Measurements from ENCODE around the gene KCNK3. TPM values are rescaled to one million over a fixed set of nuclear protein-coding genes. Genes with fewer than 3 reads are reported as not detected.
"Not testable (repeated sequence)": the region's sequence is repeated elsewhere in the genome, so short reads cannot be mapped to it uniquely, and the experiment has no call there.

Gene KCNK3
- total RNA-seq = 0.70 TPM
- long read RNA-seq, full-length matches to known transcripts = 1 of 2 reads
- long read RNA-seq, partial matches to known transcripts = 0 of 2 reads
- long read RNA-seq, other reads (novel, unspliced or antisense) = 1 of 2 reads

DNA sequence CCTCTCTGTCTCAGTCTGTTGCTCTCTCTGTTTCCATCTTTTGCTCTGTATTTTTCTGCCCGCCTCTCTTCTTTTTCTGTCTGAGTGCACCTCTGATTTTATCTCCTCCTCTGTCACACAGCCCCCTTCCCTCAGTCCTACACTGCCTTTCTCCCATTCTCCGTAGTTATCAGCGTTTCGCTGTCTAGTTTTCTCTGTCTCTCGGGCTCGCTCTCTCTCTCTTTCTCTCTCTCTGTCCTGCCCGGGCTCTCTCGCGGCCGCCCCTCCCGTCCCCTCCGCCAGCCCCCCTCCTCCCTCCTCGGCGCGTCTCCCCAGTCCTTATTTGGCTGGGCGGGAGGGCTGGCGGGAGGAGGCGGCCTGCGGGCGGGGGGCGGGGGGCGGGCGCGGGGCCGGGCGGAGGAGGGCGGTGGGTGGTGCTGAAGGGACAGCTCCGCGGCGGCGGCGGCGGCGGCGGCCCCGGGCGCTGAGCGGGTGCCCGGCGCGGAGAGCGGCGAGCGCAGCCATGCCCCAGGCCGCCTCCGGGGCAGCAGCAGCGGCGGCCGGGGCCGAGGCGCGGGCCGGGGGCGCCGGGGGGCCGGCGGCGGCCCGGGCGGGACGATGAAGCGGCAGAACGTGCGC is at the start of gene KCNK3:
TSS of gene KCNK3 (plus strand) at position 444 of the 618 bp plus-strand sequence. CDS start at position 598, 154 bp downstream.
- DNase-seq (ENCODE audit: low spot score) = no peak
- intact Hi-C loops (cut with DNase I) = loop anchor here (5.0 kb wide), 1 partner anchor 35 kb away; no protein-coding TSS in a partner anchor

DNA sequence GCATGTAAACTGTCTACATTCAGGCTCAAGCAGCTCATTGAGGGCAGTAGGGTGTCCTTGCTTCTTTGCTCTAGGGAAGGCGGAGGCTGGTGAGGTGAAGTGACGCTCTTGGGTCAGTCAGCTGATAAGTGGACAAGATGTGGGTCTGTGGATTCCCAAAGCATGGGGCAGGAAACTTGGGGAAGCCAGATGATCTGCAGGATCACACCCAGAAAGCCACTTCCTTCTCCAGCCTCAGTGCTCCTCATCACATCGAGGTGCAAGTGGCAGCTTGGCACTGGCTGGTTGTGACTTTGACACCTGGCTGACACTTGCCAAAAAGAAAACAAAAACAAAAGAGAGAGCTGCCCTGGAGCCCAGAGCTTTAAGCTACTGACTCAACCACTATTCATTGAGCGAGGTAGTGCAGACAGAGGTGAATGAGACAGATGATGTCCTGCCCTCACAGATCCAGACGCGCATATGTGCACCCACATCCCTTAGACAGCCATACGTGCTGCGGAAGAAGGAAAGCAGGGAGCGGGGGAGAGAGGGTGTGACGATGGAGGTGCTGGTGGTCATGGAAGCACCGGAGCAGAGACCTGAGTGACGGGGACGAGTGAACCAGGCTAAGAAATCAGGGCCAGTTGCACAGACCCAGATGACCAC is 48.2 kb upstream of the KCNK3 start:
- intact Hi-C loops (cut with DNase I) = no loop called here
- DNase-seq (ENCODE audit: low spot score) = no peak

- no peak for DNase-seq (ENCODE audit: low spot score)
- intact Hi-C loops (cut with DNase I) = no loop called here
These were observed 46.8 kb upstream of the KCNK3 start for GRCh38 chr2:26645762-26646161.

GRCh38 chr2:26646986-26647672 is 45.4 kb upstream of the KCNK3 start:
- no peak for DNase-seq (ENCODE audit: low spot score)
- intact Hi-C loops (cut with DNase I) = no loop called here

DNA sequence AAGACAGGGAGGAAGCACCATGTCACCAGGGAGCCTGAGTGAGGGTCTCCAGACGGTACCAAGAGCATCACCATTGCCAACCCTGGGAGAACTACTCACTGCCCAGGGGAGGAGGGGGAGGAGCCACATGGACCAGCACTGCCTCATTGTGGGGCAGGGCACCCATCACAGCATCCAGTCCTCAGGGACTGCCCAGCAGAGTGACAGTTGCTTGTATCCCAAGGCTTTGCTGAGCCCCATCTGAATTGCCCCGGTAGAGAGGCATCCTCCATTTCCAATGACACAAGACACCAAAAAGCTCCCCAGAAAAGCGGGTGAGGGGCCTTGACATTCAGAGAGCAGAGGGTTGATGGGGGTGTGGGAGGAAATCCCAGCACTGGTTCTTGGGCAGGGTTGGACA is 44.5 kb upstream of the KCNK3 start:
- no peak for DNase-seq (ENCODE audit: low spot score)
- intact Hi-C loops (cut with DNase I) = no loop called here

- intact Hi-C loops (cut with DNase I) = no loop called here
- no peak for DNase-seq (ENCODE audit: low spot score)
These were observed 44.0 kb upstream of the KCNK3 start for GRCh38 chr2:26648516-26648915.

GRCh38 chr2:26649322-26649721 is 43.2 kb upstream of the KCNK3 start:
- intact Hi-C loops (cut with DNase I) = no loop called here
- no peak for DNase-seq (ENCODE audit: low spot score)

GRCh38 chr2:26649992-26650712 is 42.4 kb upstream of the KCNK3 start:
- no peak for DNase-seq (ENCODE audit: low spot score)
- intact Hi-C loops (cut with DNase I) = no loop called here

DNA sequence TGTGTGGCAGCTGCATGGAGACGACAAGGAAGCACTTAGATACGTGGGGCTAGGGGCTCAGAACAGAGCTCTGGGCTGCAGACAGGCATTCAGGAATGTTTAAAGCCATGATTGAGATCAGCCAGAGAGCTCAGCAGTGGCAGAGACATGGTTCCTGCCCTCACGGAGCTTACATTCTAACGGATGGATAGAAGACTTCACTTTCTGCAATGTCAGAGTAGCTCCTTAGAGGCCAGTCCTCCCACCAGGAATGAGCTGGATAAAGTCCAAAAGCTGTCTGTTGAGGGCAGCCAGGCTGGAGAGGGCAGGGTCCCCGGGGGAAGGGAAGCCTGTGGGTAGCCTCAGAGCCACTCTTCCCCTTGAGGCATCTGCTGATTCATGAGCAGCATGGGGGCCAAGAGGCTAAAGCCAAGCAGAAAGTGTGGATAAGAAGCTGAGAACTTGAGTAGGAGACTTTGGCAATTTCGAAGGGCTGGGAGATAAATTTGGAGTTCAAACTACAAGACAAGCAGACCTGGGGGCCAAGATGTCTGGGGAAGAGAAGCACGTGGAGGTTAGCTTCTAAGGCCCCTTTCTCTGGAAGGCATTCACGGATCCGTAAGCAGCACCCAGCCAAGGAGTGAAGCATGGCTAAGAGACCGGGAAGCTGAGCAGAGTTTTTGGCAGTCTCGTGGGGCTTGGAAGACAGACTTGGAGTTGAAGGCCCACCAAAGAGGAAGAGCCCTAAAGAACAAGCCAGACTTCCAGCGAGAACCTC is 41.6 kb upstream of the KCNK3 start:
- DNase-seq (ENCODE audit: low spot score) = peak; percentile 56
- intact Hi-C loops (cut with DNase I) = no loop called here

DNA sequence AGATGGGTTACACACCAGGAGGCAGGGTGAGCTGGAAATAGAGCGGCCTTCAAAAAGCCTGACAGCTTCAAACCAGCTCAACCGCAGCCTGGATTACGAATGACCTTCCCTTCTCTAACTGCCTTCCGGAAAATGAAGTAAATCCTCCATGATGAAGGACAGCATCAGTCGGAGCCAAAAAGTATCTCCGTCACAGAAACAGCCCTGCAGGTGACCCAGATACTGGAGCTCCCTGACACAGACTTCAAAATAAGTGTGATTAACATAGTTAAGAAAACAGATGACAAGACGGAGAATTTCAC is 41.1 kb upstream of the KCNK3 start:
- intact Hi-C loops (cut with DNase I) = no loop called here
- DNase-seq (ENCODE audit: low spot score) = peak; percentile 29

DNA sequence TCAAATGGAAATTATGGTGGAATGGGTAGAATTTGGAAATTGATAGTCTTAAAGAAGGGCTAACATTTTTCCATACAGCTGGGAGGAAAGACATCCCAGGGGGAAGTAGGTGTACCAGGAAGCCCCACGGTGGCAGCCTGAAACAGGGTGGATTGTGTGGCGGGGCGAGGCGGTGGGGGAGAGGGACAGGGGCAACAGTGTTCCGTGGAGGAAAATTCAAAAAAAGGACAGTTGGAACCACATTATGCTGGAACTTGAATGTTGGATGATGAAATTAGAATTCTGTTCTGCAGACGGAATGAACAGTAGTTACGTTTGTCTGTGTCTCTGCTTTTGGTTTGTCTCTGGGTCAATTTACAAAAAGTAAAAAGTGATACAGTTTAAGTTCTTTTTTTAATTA is 40.7 kb upstream of the KCNK3 start:
- peak; percentile 35 for DNase-seq (ENCODE audit: low spot score)
- intact Hi-C loops (cut with DNase I) = no loop called here

- DNase-seq (ENCODE audit: low spot score) = peak; percentile 60
- intact Hi-C loops (cut with DNase I) = no loop called here
These were observed 40.0 kb upstream of the KCNK3 start for GRCh38 chr2:26652361-26653041.

DNA sequence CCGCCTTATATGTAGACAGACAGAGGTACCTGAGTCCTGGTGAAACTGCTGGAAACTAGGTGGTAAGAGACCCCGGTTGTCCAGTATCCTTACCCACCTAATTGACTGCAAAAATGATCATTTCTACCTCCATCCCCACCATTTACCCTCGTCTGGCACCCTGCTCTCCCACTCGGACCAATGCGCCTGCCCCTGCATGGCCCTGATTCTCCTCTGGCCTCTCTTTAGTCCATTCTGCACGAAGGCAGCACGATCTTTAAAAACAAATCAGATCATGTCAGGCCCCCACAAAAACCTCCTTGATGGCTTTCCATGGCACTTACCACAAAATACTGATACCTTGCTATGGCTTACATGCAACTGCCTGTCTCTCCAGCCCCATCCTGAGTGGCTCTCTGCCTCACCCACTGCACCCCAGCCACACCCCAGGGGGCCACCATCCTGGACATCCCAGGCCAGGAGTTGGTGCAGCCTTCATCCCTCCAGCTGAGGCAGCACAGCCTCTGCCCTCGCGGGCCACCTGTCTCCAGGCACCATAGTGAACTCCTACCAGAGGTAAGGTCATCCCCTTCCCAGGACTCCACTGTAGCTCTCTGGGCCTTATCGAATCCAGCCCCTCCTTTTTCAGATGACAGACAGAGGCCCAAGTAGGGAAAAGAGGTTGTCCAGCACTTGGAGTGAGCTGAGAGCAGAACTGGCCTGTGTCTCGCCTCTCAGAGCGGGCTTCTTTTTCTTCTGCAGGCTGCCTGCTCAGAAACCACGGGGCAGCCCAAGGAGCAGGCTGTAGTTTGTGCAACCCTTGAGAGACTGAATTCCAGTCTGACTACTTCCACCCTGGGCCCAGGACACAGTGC is 39.1 kb upstream of the KCNK3 start:
- intact Hi-C loops (cut with DNase I) = no loop called here
- DNase-seq (ENCODE audit: low spot score) = no peak

DNA sequence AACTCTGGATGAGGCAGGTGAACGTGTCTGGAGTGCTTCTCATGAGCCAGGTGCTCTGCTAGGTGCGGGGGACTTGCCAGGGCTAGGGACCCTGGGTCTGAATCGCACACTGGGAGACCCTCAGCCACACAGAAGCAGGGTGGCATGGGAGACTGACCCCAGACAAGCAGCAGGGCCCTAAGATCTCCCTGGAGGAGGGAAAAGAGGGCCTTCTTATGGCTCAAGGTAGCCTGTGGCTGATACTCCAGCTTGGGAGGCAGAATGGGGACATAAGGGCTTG is 38.5 kb upstream of the KCNK3 start:
- intact Hi-C loops (cut with DNase I) = no loop called here
- DNase-seq (ENCODE audit: low spot score) = no peak

- DNase-seq (ENCODE audit: low spot score); intact Hi-C loops (cut with DNase I): not testable (repeated sequence)
These were observed 37.4 kb upstream of the KCNK3 start for GRCh38 chr2:26655120-26655519.

DNA sequence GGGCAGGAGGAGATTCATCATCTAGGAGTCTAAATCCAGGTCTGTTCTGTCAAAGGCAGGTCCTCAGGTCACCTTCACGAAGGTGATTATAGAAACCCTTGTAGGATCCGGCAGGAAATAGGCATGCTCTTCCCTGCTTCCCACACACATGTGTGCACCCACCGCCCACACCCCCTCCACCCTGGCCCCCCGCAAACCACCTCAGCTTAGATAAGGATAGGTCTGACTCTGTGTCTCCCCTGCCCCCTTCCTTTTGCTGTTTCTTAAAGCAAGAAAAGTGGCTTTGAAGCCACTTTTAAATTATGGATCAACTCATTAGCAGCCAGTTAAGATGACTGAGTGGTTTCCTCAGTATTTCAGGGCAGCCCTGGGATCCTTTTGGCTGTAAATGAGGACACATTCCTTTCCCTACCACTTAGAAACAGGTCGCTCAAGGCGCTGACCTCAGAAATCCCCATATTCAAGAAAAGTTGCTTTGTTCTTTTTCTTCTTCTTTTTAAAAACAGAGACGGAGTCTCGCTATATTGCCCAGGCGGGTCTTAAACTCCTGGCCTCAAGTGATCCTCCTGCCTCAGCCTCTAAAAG is 36.8 kb upstream of the KCNK3 start:
- intact Hi-C loops (cut with DNase I) = no loop called here
- no peak for DNase-seq (ENCODE audit: low spot score)

- DNase-seq (ENCODE audit: low spot score) = no peak
- intact Hi-C loops (cut with DNase I) = no loop called here
These were observed 35.3 kb upstream of the KCNK3 start for GRCh38 chr2:26657265-26657664.

Measured in cardiac septum (tissue), 1 donor.